Coronary artery (tissue), 2 donors: Measurements from ENCODE around the gene PACC1.

Experiments
- DNase-seq: peaks from one replicate; pipeline ENCODE4 v3.0.0-alpha.2; 2017; ENCODE audit warnings: low spot score
- H3K27ac ChIP-seq, 2 donors: fragments of 200-600 bp; sonication (generic); one replicate each; pipeline ENCODE4 v1.5.1; 2016 to 2019
- H3K4me3 ChIP-seq: fragments of 200-600 bp; sonication (generic); 2 replicates; pipeline ENCODE4 v1.5.1; 2016; ENCODE audit warnings: mild to moderate bottlenecking, moderate library complexity
- TF ChIP-seq, protein P1 (sequence below): fragments of 200-600 bp; sonication (generic); IDR thresholded peaks from one replicate; pipeline ENCODE4 v1.5.1; 2019; ENCODE audit warnings: antibody characterized with exemption

PACC1 gene

DNA sequence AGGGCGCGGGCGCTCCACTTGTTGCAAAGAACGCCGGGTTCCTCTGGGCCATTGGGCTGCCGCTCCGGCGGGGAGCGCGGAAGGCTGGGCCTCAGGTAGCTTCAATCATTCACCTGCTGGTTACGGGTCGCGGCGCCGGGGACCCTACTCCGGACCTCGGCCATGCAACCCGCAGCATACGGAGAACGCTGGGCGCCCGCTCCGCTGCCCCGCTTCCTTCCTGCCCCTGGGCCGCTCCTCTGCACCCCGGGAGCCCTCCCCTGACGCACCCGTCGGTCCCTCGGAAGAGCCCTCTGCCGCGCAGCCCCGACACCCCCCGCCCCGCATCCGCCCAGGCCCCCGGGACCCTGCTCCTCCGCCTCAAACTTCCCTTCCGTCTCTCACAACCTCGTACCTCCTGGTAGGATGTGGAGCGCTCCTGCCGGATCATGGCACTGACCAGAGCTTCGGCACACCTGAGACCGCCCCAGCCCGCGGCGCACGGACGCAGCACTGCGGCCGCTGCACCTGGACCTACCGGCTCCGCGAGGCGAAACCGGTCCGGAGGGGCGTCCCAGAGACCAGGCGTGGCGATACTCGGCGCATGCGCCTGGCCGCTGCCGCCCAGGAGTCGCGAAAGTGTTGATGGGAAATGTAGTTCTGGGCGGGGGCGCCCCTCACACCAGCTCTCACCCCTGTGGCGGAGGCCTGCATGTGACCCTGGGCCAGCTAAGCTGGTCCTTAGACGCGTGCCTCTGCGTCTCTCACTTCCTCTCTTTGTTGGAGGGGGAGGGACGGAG is at the start of gene PACC1:
PACC1 (minus strand) TSS at position 559 of the 779 bp plus-strand sequence; CDS start at position 430, 129 bp downstream.
- TF ChIP-seq, protein P1, sequence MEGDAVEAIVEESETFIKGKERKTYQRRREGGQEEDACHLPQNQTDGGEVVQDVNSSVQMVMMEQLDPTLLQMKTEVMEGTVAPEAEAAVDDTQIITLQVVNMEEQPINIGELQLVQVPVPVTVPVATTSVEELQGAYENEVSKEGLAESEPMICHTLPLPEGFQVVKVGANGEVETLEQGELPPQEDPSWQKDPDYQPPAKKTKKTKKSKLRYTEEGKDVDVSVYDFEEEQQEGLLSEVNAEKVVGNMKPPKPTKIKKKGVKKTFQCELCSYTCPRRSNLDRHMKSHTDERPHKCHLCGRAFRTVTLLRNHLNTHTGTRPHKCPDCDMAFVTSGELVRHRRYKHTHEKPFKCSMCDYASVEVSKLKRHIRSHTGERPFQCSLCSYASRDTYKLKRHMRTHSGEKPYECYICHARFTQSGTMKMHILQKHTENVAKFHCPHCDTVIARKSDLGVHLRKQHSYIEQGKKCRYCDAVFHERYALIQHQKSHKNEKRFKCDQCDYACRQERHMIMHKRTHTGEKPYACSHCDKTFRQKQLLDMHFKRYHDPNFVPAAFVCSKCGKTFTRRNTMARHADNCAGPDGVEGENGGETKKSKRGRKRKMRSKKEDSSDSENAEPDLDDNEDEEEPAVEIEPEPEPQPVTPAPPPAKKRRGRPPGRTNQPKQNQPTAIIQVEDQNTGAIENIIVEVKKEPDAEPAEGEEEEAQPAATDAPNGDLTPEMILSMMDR, result no peak
- DNase-seq, result peak; percentile 91
- H3K27ac ChIP-seq, result peak within 1 kb of the TSS in 1 of 2 donors; percentile 36
- H3K4me3 ChIP-seq, result peak within 1 kb of the TSS; percentile 88

DNA sequence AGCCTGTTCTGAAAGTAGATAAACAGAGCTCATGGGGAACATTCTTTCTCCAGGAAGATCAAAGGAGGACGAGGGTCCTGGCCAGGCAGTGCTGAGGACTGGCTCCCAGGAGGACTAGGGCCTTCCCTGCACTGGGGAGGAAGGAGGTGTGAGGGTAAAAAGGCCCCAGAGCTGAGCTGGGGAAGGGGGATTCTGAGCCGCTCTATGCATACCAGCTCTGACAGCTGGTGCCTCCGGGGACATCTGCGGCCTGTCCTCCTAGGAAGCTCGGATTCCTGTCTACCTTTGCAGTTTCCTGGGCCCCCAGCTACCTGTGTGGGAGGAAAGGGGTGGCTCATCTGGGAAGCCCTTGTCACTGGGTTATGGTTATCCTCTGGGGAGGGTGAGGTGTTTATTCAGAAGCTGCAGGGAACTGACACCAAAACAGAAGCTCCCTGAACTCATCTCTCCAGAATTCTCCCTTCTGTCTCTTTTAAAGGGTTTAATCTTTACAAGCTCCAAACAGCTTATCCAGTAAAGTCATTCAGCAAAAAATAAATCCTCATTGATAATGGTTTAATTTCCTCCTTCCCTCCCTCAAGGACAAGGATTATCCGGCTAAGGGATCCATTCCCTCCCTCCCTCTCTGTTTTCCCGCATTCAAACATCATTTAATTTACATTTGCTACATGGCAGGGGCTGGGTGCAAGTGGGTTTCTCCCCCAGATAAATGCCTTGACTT is 49.0 kb upstream of the PACC1 start:
- TF ChIP-seq, protein P1, result no peak
- Histone ChIP-seq H3K4me3 (no peak overlapping the region), H3K27ac (no peak overlapping the region)
- no peak for DNase-seq

DNA sequence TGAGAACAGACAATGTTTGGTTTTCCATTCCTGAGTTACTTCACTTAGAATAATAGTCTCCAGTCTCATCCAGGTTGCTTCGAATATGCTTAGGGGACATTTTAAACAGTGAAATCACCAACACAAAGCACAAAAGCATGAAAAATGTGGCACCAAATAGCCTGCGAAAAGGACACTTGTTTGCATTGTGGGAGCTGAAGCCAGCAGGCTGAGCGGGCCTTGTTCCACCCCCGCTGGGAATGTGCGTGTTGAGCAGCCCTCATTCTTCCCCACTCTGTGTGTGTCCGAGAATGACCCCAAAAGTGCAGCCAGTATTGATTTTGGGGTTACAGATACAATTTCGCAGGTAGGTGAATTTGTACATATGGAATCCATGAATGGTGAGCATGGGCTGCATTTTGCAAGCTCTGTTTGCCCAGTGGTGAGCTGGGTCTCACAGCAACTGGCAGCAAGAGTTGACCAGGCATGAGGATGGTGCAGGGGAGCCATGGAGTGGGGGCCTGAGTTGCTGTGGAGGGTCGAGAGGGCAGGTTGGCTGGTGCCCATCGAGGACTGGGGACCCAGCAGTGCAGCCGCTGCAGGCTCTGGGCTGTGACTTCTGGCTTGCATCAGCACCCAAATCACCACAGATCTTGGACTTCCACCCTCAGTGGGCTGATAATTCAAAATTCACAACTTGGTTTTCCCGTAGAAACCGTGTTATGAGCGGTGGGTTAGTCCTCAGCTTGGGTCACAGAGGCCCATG is 47.4 kb upstream of the PACC1 start:
- no peak overlapping the region for H3K27ac ChIP-seq
- TF ChIP-seq, protein P1, result no peak
- no peak for DNase-seq

DNA sequence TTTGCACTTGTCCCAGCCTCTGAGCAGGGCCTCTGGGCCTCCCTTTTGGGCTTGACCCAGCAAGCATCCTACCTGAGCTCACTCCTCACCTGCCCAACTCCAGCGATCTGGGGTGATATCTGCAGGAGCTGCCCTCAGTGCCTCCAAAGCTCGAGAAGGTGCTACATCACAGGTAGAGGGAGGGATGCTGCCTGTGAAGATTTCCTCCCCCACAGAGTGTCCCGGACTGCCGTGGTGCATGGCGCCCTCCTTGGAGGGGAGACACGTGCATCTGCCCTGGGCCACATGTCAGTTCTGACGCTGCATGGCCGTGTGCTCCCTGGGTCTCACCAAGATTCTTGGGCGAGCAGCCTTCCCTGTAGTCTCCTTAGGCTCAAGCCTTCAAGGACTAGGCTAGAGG is 45.7 kb upstream of the PACC1 start:
- DNase-seq, result no peak
- Histone ChIP-seq H3K27ac (no peak overlapping the region), H3K4me3 (no peak overlapping the region)
- TF ChIP-seq, protein P1, result no peak

More for the DNA sequence above, 47.4 kb upstream of the PACC1 start:
- no peak overlapping the region for H3K4me3 ChIP-seq

DNA sequence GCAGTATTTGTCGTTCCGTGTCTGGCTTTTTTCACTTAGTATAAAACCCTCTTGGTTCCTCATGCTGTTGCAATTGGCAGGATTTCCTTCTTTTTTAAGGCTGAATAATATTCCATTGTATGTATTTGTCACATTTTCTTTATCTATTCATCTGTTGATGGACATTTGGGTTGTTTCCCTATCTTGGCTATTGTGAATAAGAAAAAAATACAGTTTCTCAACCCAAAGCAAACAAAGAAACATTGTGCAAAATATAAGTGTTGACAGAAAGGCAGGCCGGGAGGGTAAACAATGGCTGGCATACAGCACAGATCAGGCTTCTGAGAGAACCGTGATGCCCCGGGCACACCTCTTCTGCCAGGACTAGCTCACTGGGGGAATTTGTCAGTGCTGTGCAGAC is 45.0 kb upstream of the PACC1 start:
- no peak for DNase-seq
- H3K27ac ChIP-seq, result no peak overlapping the region
- TF ChIP-seq, protein P1, result no peak
- no peak overlapping the region for H3K4me3 ChIP-seq

DNA sequence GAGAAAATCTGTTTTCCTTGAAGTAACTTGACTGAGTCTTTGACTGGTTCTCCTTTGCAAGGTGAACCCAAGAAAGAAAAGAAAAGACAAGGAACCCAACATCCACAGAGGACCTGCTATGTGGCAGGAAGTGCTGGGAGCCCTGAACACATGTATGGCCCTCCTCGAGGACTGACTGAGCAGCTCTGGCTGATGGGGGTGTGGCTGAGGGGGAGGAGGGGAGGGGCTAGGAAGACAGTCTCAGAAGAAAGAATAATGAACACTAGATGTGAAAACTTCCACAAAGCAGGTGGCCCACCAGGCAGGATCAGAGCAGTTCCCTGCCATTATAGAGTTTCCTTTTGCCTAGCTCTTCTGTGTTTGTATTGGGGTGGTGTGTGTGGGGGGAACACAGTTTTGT is 44.1 kb upstream of the PACC1 start:
- Histone ChIP-seq H3K27ac (no peak overlapping the region), H3K4me3 (no peak overlapping the region)
- DNase-seq, result no peak
- TF ChIP-seq, protein P1, result no peak
